Adrenal gland (tissue), 5 donors: ENCODE results near the gene NEUROD6.

ENCODE experiments used
- POLR2A ChIP-seq, 2 donors: fragments of 450-650 bp; IDR thresholded peaks; one replicate each; pipeline ENCODE4 v1.6.1; 2017; ENCODE audit warnings: antibody characterized with exemption in 2 of 2, mild to moderate bottlenecking in 2 of 2, moderate library complexity in 1 of 2
- TF ChIP-seq, protein P1 (sequence below), 6 experiments: fragments of 450-650 bp in 4 of 6; fragments of 200-600 bp in 2 of 6; sonication (generic) in 1 of 6; IDR thresholded peaks; 1 replicate in 5 of 6; 2 replicates in 1 of 6; pipeline versions ENCODE4 v1.5.1 to v1.8.0; 2016 to 2021; ENCODE audit warnings: antibody characterized with exemption in 6 of 6, mild to moderate bottlenecking in 2 of 6, moderate library complexity in 1 of 6
- donor health status: DM: no; HTN: no; CAD: no.

DNA sequence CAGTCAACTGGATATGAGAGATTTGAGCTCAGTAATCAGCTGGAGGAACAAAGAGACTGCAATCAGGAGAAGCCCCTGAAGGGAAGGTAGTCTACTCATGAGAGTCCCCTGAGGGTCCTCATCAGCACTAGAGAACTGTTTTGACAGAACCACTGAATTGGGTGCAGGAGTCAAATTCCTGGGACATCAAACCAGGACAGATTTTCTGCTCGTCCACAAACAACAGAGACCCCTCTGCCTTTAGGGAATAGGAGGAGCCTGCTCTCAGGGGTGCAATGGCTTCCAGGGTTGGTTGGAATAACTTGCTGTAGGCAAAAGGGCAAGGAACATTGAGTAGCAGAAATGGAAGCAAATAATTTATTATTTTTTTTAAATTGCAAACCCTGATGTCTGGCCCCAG is 21.9 kb upstream of the NEUROD6 start:
- TF ChIP-seq, protein P1, sequence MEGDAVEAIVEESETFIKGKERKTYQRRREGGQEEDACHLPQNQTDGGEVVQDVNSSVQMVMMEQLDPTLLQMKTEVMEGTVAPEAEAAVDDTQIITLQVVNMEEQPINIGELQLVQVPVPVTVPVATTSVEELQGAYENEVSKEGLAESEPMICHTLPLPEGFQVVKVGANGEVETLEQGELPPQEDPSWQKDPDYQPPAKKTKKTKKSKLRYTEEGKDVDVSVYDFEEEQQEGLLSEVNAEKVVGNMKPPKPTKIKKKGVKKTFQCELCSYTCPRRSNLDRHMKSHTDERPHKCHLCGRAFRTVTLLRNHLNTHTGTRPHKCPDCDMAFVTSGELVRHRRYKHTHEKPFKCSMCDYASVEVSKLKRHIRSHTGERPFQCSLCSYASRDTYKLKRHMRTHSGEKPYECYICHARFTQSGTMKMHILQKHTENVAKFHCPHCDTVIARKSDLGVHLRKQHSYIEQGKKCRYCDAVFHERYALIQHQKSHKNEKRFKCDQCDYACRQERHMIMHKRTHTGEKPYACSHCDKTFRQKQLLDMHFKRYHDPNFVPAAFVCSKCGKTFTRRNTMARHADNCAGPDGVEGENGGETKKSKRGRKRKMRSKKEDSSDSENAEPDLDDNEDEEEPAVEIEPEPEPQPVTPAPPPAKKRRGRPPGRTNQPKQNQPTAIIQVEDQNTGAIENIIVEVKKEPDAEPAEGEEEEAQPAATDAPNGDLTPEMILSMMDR (IDR thresholded peaks at IDR 0.05) = no peak
- no peak for TF ChIP-seq POLR2A (IDR thresholded peaks at IDR 0.05)
